H1 (cell line): ENCODE measurements around the gene CAPN9. TPM values are rescaled to one million over a fixed set of nuclear protein-coding genes. Genes with fewer than 3 reads are reported as not detected.

ENCODE experiments used
- CTCF ChIA-PET: fragments of 300-600 bp; sonication (Branson Sonifier 250); formaldehyde crosslinking; loops from one replicate; lab custom pipeline; 2021; ENCODE audit not compliant: partially characterized antibody; lab: Charles Lee
- POLR2A ChIA-PET: fragments of 300-600 bp; sonication (Branson Sonifier 250); formaldehyde crosslinking; loops from one replicate; lab custom pipeline; 2021; ENCODE audit warnings: inconsistent platforms; ENCODE audit not compliant: partially characterized antibody; lab: Charles Lee
- DNase-seq, 2 experiments: peaks; one replicate each; pipeline versions ENCODE4 v3.0.0 to v3.0.0-alpha.2; 2010 to 2022; ENCODE audit warnings: low spot score in 2 of 2, low read depth in 1 of 2, mixed read lengths in 1 of 2
- FAIRE-seq: peaks from 2 replicates; lab custom pipeline; 2011; peaks lifted over from hg19 to GRCh38; lab: Jason Lieb, UNC
- H2AFZ ChIP-seq: 2 replicates; pipeline ENCODE4 v1.8.1; 2012; ENCODE audit warnings: low read length, inconsistent platforms
- H2AK5ac ChIP-seq: 2 replicates; pipeline ENCODE4 v1.6.1; 2013; ENCODE audit warnings: low read depth, low read length
- H2BK120ac ChIP-seq: replicated peaks from 2 replicates; pipeline ENCODE3; 2013; ENCODE audit warnings: low read depth, low read length, inconsistent platforms
- H2BK12ac ChIP-seq: 2 replicates; pipeline ENCODE4 v1.6.1; 2013; ENCODE audit warnings: low read depth, low read length
- H2BK15ac ChIP-seq: 2 replicates; pipeline ENCODE4 v1.6.1; 2013; ENCODE audit warnings: low read length
- H2BK20ac ChIP-seq: 2 replicates; pipeline ENCODE4 v1.6.1; 2013; ENCODE audit warnings: low read length
- H2BK5ac ChIP-seq: 2 replicates; pipeline ENCODE4 v1.6.1; 2013; ENCODE audit warnings: low read depth, low read length
- H3K14ac ChIP-seq: 2 replicates; pipeline ENCODE4 v1.6.1; 2013; ENCODE audit warnings: inconsistent platforms; ENCODE audit not compliant: insufficient read length
- H3K18ac ChIP-seq: 2 replicates; pipeline ENCODE4 v1.6.1; 2013; ENCODE audit warnings: low read length; ENCODE audit errors: extremely low read depth
- H3K23ac ChIP-seq: 2 replicates; pipeline ENCODE4 v1.6.1; 2013; ENCODE audit warnings: inconsistent platforms; ENCODE audit not compliant: insufficient read length
- H3K23me2 ChIP-seq: 2 replicates; pipeline ENCODE4 v1.6.1; 2013; ENCODE audit warnings: low read depth, low read length
- H3K27ac ChIP-seq: 2 replicates; pipeline ENCODE4 v1.6.1; 2011; ENCODE audit warnings: low read depth, low read length, inconsistent platforms
- H3K27me3 ChIP-seq, 4 experiments: replicated peaks in 1 of 4; 1 replicate in 1 of 4; 2 replicates in 3 of 4; pipeline versions ENCODE4 v1.6.1 to v1.8.1; 2011 to 2013; ENCODE audit warnings: low read length in 3 of 4, mild to moderate bottlenecking in 3 of 4, inconsistent platforms in 2 of 4, mixed read lengths in 2 of 4, moderate library complexity in 1 of 4; ENCODE audit not compliant: control insufficient read depth in 3 of 4, insufficient read depth in 3 of 4; ENCODE audit errors: extremely low read depth in 1 of 4
- H3K36me3 ChIP-seq, 4 experiments: 2 replicates each; pipeline versions ENCODE4 v1.6.1 to v1.8.1; 2011 to 2013; ENCODE audit warnings: mild to moderate bottlenecking in 4 of 4, low read length in 3 of 4, moderate library complexity in 2 of 4, control low read depth in 1 of 4, inconsistent platforms in 1 of 4; ENCODE audit not compliant: insufficient read depth in 4 of 4, control insufficient read depth in 2 of 4
- H3K4ac ChIP-seq: replicated peaks from 2 replicates; pipeline ENCODE3; 2013; ENCODE audit warnings: low read length, low read depth, mixed read lengths, inconsistent platforms; ENCODE audit not compliant: insufficient read length
- H3K4me1 ChIP-seq, 4 experiments: replicated peaks in 1 of 4; 1 replicate in 1 of 4; 2 replicates in 3 of 4; pipeline versions ENCODE4 v1.6.1 to v1.8.1; 2011 to 2013; ENCODE audit warnings: low read length in 3 of 4, inconsistent platforms in 2 of 4, mixed read lengths in 1 of 4; ENCODE audit not compliant: insufficient read depth in 4 of 4, control insufficient read depth in 3 of 4
- H3K4me2 ChIP-seq, 2 experiments: 2 replicates each; pipeline versions ENCODE4 v1.6.1 to v1.8.1; 2011 to 2013; ENCODE audit warnings: low read depth in 2 of 2, low read length in 2 of 2, control low read depth in 1 of 2, inconsistent platforms in 1 of 2, mild to moderate bottlenecking in 1 of 2; ENCODE audit not compliant: insufficient read depth in 1 of 2
- H3K4me3 ChIP-seq, 4 experiments: fragments of 200-600, 300-600 bp in 1 of 4; sonication (generic), shearing (Covaris generic), sonication (Bioruptor Twin) in 1 of 4; 2 replicates each; pipeline versions ENCODE4 v1.5.1 to v1.8.1; 2011 to 2016; ENCODE audit warnings: low read length in 4 of 4, low read depth in 3 of 4, control low read depth in 2 of 4, inconsistent platforms in 2 of 4, mild to moderate bottlenecking in 2 of 4, mixed read lengths in 1 of 4, moderate library complexity in 1 of 4; ENCODE audit not compliant: insufficient read depth in 2 of 4; ENCODE audit errors: extremely low read depth in 1 of 4
- H3K56ac ChIP-seq: replicated peaks from 2 replicates; pipeline ENCODE3; 2013; ENCODE audit warnings: low read depth, mild to moderate bottlenecking, mixed read lengths, low read length, inconsistent platforms; ENCODE audit not compliant: insufficient read length
- H3K79me1 ChIP-seq: 2 replicates; pipeline ENCODE4 v1.6.1; 2013; ENCODE audit warnings: low read depth, low read length, control low read depth
- H3K79me2 ChIP-seq, 2 experiments: 2 replicates each; pipeline versions ENCODE4 v1.6.1 to v1.8.1; 2012 to 2013; ENCODE audit warnings: low read length in 2 of 2, mild to moderate bottlenecking in 2 of 2, inconsistent platforms in 1 of 2; ENCODE audit not compliant: insufficient read depth in 2 of 2, control insufficient read depth in 1 of 2
- H3K9ac ChIP-seq, 4 experiments: replicated peaks in 1 of 4; 1 replicate in 1 of 4; 2 replicates in 3 of 4; pipeline versions ENCODE4 v1.6.1 to v1.8.1; 2011 to 2013; ENCODE audit warnings: low read depth in 3 of 4, low read length in 3 of 4, control low read depth in 2 of 4, mild to moderate bottlenecking in 2 of 4, moderate library complexity in 2 of 4, inconsistent platforms in 1 of 4; ENCODE audit errors: extremely low read depth in 1 of 4
- H3K9me3 ChIP-seq, 2 experiments: 2 replicates each; pipeline versions ENCODE4 v1.6.1 to v1.8.1; 2012 to 2013; ENCODE audit warnings: mild to moderate bottlenecking in 2 of 2, moderate library complexity in 2 of 2, control low read depth in 1 of 2, inconsistent platforms in 1 of 2, low read depth in 1 of 2, low read length in 1 of 2, mixed read lengths in 1 of 2; ENCODE audit not compliant: insufficient read depth in 2 of 2
- H4K20me1 ChIP-seq, 2 experiments: replicated peaks in 1 of 2; 2 replicates each; pipeline versions ENCODE3 to v1.8.1; 2011 to 2013; ENCODE audit warnings: inconsistent platforms in 2 of 2, low read length in 2 of 2, mild to moderate bottlenecking in 1 of 2; ENCODE audit not compliant: insufficient read depth in 2 of 2, control insufficient read depth in 1 of 2
- H4K5ac ChIP-seq: 2 replicates; pipeline ENCODE4 v1.6.1; 2013; ENCODE audit warnings: low read length, low read depth, mixed read lengths, inconsistent platforms; ENCODE audit not compliant: insufficient read length
- H4K8ac ChIP-seq: 2 replicates; pipeline ENCODE4 v1.8.0; 2013; ENCODE audit warnings: mild to moderate bottlenecking, moderate library complexity, low read length, inconsistent platforms; ENCODE audit not compliant: insufficient read depth; ENCODE audit errors: extremely low read depth
- H4K91ac ChIP-seq: replicated peaks from 2 replicates; pipeline ENCODE3; 2013; ENCODE audit warnings: low read length, mixed read lengths, inconsistent platforms; ENCODE audit not compliant: insufficient read length
- CBX8 ChIP-seq: fragments of 300-800, 300-1000 bp; sonication (generic); IDR thresholded peaks from 2 replicates; pipeline ENCODE4 v1.7.1; 2016; ENCODE audit warnings: low read depth, low read length, borderline replicate concordance
- GABPA ChIP-seq: IDR thresholded peaks from 2 replicates; pipeline ENCODE4 v1.6.1; 2011; ENCODE audit warnings: mild to moderate bottlenecking, low read length, moderate library complexity, borderline replicate concordance; ENCODE audit not compliant: insufficient read depth
- HDAC6 ChIP-seq: IDR thresholded peaks from one replicate; pipeline ENCODE4 v1.7.1; 2012; ENCODE audit warnings: low read depth, mild to moderate bottlenecking, inconsistent platforms, low read length, moderate library complexity
- NANOG ChIP-seq: IDR thresholded peaks from 2 replicates; pipeline ENCODE4 v1.6.1; 2011; ENCODE audit warnings: low read length, low read depth, mild to moderate bottlenecking, inconsistent platforms; ENCODE audit not compliant: insufficient read depth, poor library complexity, severe bottlenecking
- PHF8 ChIP-seq: fragments of 200-600 bp; sonication (generic); conservative IDR thresholded peaks from 2 replicates; pipeline ENCODE4 v1.7.1; 2012; ENCODE audit warnings: low read depth, mild to moderate bottlenecking, inconsistent platforms, low read length, moderate library complexity
- POLR2A ChIP-seq, 2 experiments: IDR thresholded peaks; 1 replicate in 1 of 2; 2 replicates in 1 of 2; pipeline ENCODE4 v1.6.1; 2011; ENCODE audit warnings: low read depth in 2 of 2, low read length in 2 of 2, mild to moderate bottlenecking in 2 of 2; ENCODE audit errors: control extremely low read depth in 1 of 2
- RXRA ChIP-seq: IDR thresholded peaks from 2 replicates; pipeline ENCODE4 v1.6.1; 2011; ENCODE audit warnings: low read depth, mild to moderate bottlenecking, low read length, moderate library complexity; ENCODE audit not compliant: insufficient read depth
- SP1 ChIP-seq: IDR thresholded peaks from 2 replicates; pipeline ENCODE4 v1.6.1; 2011; ENCODE audit warnings: low read depth, low read length
- SRF ChIP-seq: IDR thresholded peaks from 2 replicates; pipeline ENCODE4 v1.6.1; 2011; ENCODE audit warnings: mild to moderate bottlenecking, low read depth, low read length, moderate library complexity
- TAF1 ChIP-seq: IDR thresholded peaks from 2 replicates; pipeline ENCODE4 v1.6.1; 2011; ENCODE audit warnings: mild to moderate bottlenecking, low read depth, low read length
- USF2 ChIP-seq: IDR thresholded peaks from 2 replicates; pipeline ENCODE4 v1.6.1; 2011; ENCODE audit warnings: low read length, improper control_type of control experiment
- WGBS, 2 experiments: shearing (Covaris generic) in 1 of 2; methylation state at CpG; one replicate each; pipeline versions ENCODE4 v1.1.6 to v1.1.7; 2013 to 2015; ENCODE audit warnings: low lambda C conversion rate in 2 of 2, mixed read lengths in 2 of 2, inconsistent platforms in 1 of 2, low coverage in 1 of 2, missing lambda C conversion rate in 1 of 2; ENCODE audit not compliant: insufficient replicate concordance in 2 of 2, insufficient coverage in 1 of 2, insufficient read length in 1 of 2; ENCODE audit errors: extremely low coverage in 1 of 2, missing lambda C conversion rate in 1 of 2; 5-methylcytosine and 5-hydroxymethylcytosine counted together
- polyA plus RNA-seq, 7 experiments: library from polyadenylated mRNA; depleted of rRNA in 3 of 7; stranded (reverse) in 5 of 7; unstranded in 2 of 7; fragments of >200 nt in 5 of 7; fragments of 200-250 nt in 2 of 7; gene quantifications; 1 replicate in 5 of 7; 2 replicates in 1 of 7; 4 replicates in 1 of 7; pipeline versions ENCODE4 v1.2.1 to v1.2.3, GENCODE V29; 2011 to 2013; ENCODE audit warnings: missing spikeins in 2 of 7, mixed read lengths in 2 of 7
- total RNA-seq: library from RNA; stranded (reverse); fragmentation: NEBNext Ultra II Directional; extraction: Animal tissue kit (Norgen Biotek cat#: 25700); gene quantifications from 2 replicates; pipeline ENCODE4 v1.2.1, GENCODE V29; 2021

Gene CAPN9
- total and polyA plus RNA-seq, 2 of the 8 experiments (the other 6 are each of a cell fraction or from before 2014, with no cell fraction given): 0.22 to 0.76 TPM

- POLR2A ChIA-PET: interaction anchor here (0.6 kb wide), 1 partner anchor 180 kb away, joined by 3 read pairs; no protein-coding TSS in a partner anchor
- Histone ChIP-seq H4K8ac (no peak overlapping the region), H4K5ac (no peak overlapping the region), H3K4me3 (no peak overlapping the region), H3K9ac (no peak overlapping the region), H3K14ac (no peak overlapping the region), H3K79me1 (no peaks in the 10 kb centered on the region; the same call in 1 of the 2 replicates), H3K4ac (no peak overlapping the region), H3K23ac (no peak overlapping the region), H3K79me2 (no peaks in the 10 kb centered on the region), H3K27ac (no peak overlapping the region), H2BK12ac (no peak overlapping the region), H4K20me1 (peaks cover 2 to 6% of the 10 kb centered on the region in 2 experiments), H3K18ac (no peak overlapping the region), H2BK120ac (no peak overlapping the region), H3K27me3 (no peaks in the 10 kb centered on the region), H3K4me2 (no peak overlapping the region), H3K4me1 (0 out of 7 replicates have a peak, but pooled peaks cover 0 to 2% (median 0%) of the 10 kb centered on the region in 4 experiments), H2BK20ac (no peak overlapping the region), H3K9me3 (no peaks in the 10 kb centered on the region), H3K23me2 (no peaks in the 10 kb centered on the region), H2BK15ac (no peak overlapping the region), H3K36me3 (peaks cover 0 to 5% (median 4%) of the 10 kb centered on the region in 4 experiments; a peak in 3 of 8 replicates), H2AFZ (no peak overlapping the region), H3K56ac (no peak overlapping the region), H2BK5ac (no peak overlapping the region), H2AK5ac (no peak overlapping the region), H4K91ac (no peak overlapping the region)
- WGBS, 2 experiments: 88% methylated on average over 5 of the region's 5 CpGs; no CpG with 5 or more reads in 1 of the 2 experiments
- DNase-seq: no peak
- no peak for FAIRE-seq
- TF ChIP-seq NANOG (no peak), CBX8 (no peak), SP1 (no peak), RXRA (no peak), TAF1 (no peak), USF2 (no peak), HDAC6 (no peak), POLR2A (IDR thresholded peaks at IDR 0.05; ENCODE audit: control extremely low read depth in 1 of 2, low read depth in 2 of 2, low read length in 2 of 2) (no peak), GABPA (no peak), PHF8 (no peak), SRF (no peak)
- CTCF ChIA-PET: interaction anchor here (0.7 to 2.0 kb wide), 9 partner anchors 10 to 81 kb away, joined by 3 to 6 read pairs (median 5); no protein-coding TSS in a partner anchor
These were observed 89.2 kb downstream of the CAPN9 start for GRCh38 chr1:230836347-230836746.
